ENCODE results near the gene SMIM41.

DNA sequence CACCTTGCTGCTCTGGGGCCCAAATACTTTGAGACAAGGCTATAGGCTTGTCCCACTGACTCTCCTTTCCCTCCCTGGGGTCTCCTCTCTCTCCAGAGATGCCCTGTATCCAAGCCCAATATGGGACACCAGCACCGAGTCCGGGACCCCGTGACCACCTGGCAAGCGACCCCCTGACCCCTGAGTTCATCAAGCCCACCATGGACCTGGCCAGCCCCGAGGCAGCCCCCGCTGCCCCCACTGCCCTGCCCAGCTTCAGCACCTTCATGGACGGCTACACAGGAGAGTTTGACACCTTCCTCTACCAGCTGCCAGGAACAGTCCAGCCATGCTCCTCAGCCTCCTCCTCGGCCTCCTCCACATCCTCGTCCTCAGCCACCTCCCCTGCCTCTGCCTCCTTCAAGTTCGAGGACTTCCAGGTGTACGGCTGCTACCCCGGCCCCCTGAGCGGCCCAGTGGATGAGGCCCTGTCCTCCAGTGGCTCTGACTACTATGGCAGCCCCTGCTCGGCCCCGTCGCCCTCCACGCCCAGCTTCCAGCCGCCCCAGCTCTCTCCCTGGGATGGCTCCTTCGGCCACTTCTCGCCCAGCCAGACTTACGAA, 25.2 kb upstream of the SMIM41 start:
- no peak for TF ChIP-seq POLR2A (IDR thresholded peaks at IDR 0.05)
- TF ChIP-seq, protein P1, sequence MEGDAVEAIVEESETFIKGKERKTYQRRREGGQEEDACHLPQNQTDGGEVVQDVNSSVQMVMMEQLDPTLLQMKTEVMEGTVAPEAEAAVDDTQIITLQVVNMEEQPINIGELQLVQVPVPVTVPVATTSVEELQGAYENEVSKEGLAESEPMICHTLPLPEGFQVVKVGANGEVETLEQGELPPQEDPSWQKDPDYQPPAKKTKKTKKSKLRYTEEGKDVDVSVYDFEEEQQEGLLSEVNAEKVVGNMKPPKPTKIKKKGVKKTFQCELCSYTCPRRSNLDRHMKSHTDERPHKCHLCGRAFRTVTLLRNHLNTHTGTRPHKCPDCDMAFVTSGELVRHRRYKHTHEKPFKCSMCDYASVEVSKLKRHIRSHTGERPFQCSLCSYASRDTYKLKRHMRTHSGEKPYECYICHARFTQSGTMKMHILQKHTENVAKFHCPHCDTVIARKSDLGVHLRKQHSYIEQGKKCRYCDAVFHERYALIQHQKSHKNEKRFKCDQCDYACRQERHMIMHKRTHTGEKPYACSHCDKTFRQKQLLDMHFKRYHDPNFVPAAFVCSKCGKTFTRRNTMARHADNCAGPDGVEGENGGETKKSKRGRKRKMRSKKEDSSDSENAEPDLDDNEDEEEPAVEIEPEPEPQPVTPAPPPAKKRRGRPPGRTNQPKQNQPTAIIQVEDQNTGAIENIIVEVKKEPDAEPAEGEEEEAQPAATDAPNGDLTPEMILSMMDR (IDR thresholded peaks at IDR 0.05 in 8 of 11, conservative IDR thresholded peaks at IDR 0.05 in 3 of 11) = no peak
- TF ChIP-seq POLR2AphosphoS5 (IDR thresholded peaks at IDR 0.05) = peak in 2 of 3 donors; percentile 28 to 44
